Ascending aorta (tissue), 2 donors: Measurements from ENCODE around the gene MTG1. TPM values are rescaled to one million over a fixed set of nuclear protein-coding genes. Genes with fewer than 3 reads are reported as not detected.

ENCODE experiments used
- DNase-seq, 2 donors: peaks; one replicate each; pipeline ENCODE4 v3.0.0-alpha.2; 2019; ENCODE audit warnings: low spot score in 2 of 2
- H3K27ac ChIP-seq, 2 donors: fragments of 200-600 bp; sonication (generic); one replicate each; pipeline ENCODE4 v1.5.1; 2016 to 2017; ENCODE audit warnings: mild to moderate bottlenecking in 1 of 2
- H3K27me3 ChIP-seq: fragments of 200-600 bp; sonication (generic); one replicate; pipeline ENCODE4 v1.5.1; 2017
- H3K36me3 ChIP-seq, 2 donors: fragments of 200-600 bp; sonication (generic); one replicate each; pipeline ENCODE4 v1.5.1; 2016
- H3K4me1 ChIP-seq, 2 donors: fragments of 200-600 bp; sonication (generic); one replicate each; pipeline ENCODE4 v1.5.1; 2016 to 2017; ENCODE audit warnings: mild to moderate bottlenecking in 1 of 2
- H3K4me3 ChIP-seq, 2 donors: fragments of 200-600 bp; sonication (generic); one replicate each; pipeline ENCODE4 v1.5.1; 2016 to 2017; ENCODE audit warnings: mild to moderate bottlenecking in 1 of 2
- H3K9me3 ChIP-seq, 2 donors: fragments of 200-600 bp; sonication (generic); one replicate each; pipeline ENCODE4 v1.5.1; 2016
- CTCF ChIP-seq, 3 experiments: fragments of 200-600 bp in 2 of 3; fragments of 450-650 bp in 1 of 3; sonication (generic) in 2 of 3; IDR thresholded peaks; one replicate each; pipeline ENCODE4 v1.5.1; 2016 to 2019; ENCODE audit warnings: antibody characterized with exemption in 3 of 3, mild to moderate bottlenecking in 1 of 3, moderate library complexity in 1 of 3
- intact Hi-C: fragments of 100-400 bp; cut with DNase I; formaldehyde crosslinking; loops from one replicate; pipeline ENCODE4 v1.15.1; 2023
- total RNA-seq: library from RNA; depleted of rRNA; stranded (reverse); fragments of >200 nt; gene quantifications from one replicate; pipeline ENCODE4 v1.1.0, GENCODE V29; 2016

MTG1 gene
- total RNA-seq, 1 donor from 2014 or later: 37.8 TPM

- no peak for TF ChIP-seq CTCF (IDR thresholded peaks at IDR 0.05)
- peak in 1 of 2 donors; percentile 79 for DNase-seq
- intact Hi-C loops: loop anchor here (1.0 to 10.0 kb wide), 5 partner anchors 16 to 1476 kb away; partner anchors contain the start of genes LRRC27, MTG1, PPP2R2D and STK32C
Observed at GRCh38 chr10:133378251-133379096, 15.5 kb upstream of the MTG1 start.

GRCh38 chr10:133379152-133379800, 14.7 kb upstream of the MTG1 start, which contains the start of gene PAOX:
Gene PAOX, plus strand, starts transcription at chr10:133379262. Its CDS starts 55 bp downstream, at chr10:133379317.
- H3K9me3 ChIP-seq: no peaks in the 10 kb centered on the region
- no peaks in the 10 kb centered on the region for H3K27me3 ChIP-seq
- TF ChIP-seq CTCF (IDR thresholded peaks at IDR 0.05): no peak
- H3K36me3 ChIP-seq: no peaks in the 10 kb centered on the region
- peak in 1 of 2 donors; percentile 80 for DNase-seq
- peak within 1 kb of the TSS; percentile 87 to 98 for H3K4me3 ChIP-seq
- peak within 1 kb of the TSS; percentile 61 to 82 for H3K27ac ChIP-seq
- peaks cover 4 to 10% of the 10 kb centered on the region in 2 donors for H3K4me1 ChIP-seq
- intact Hi-C loops: loop anchor here (1.0 to 10.0 kb wide), 5 partner anchors 15 to 1477 kb away; partner anchors contain the start of genes LRRC27, MTG1, PPP2R2D and STK32C

More at GRCh38 chr10:133378251-133379096, 15.5 kb upstream of the MTG1 start:
- no peaks in the 10 kb centered on the region for H3K36me3 ChIP-seq
- peaks cover 4 to 13% of the 10 kb centered on the region in 2 donors for H3K4me1 ChIP-seq
- no peaks in the 10 kb centered on the region for H3K27me3 ChIP-seq
- H3K27ac ChIP-seq: peak overlapping the region; percentile 61 to 82
- H3K9me3 ChIP-seq: no peaks in the 10 kb centered on the region
- H3K4me3 ChIP-seq: peak overlapping the region; percentile 87 to 98

GRCh38 chr10:133379801-133380666, 13.9 kb upstream of the MTG1 start:
- Histone ChIP-seq H3K9me3 (no peaks in the 10 kb centered on the region), H3K27ac (peak overlapping the region; percentile 35 to 73), H3K4me3 (peak overlapping the region; percentile 87 to 98), H3K36me3 (no peaks in the 10 kb centered on the region), H3K4me1 (peaks cover 4 to 10% of the 10 kb centered on the region in 2 donors), H3K27me3 (no peaks in the 10 kb centered on the region)
- no peak for TF ChIP-seq CTCF (IDR thresholded peaks at IDR 0.05)
- intact Hi-C loops: loop anchor here (1.0 to 10.0 kb wide), 5 partner anchors 14 to 1478 kb away; partner anchors contain the start of genes LRRC27, MTG1, PPP2R2D and STK32C
- no peak for DNase-seq

- intact Hi-C loops: no loop called here
- no peak for DNase-seq
- TF ChIP-seq CTCF (IDR thresholded peaks at IDR 0.05): no peak
- Histone ChIP-seq H3K4me1 (peaks cover 4 to 10% of the 10 kb centered on the region in 2 donors), H3K27me3 (no peaks in the 10 kb centered on the region), H3K9me3 (no peaks in the 10 kb centered on the region), H3K36me3 (no peaks in the 10 kb centered on the region), H3K27ac (no peak overlapping the region), H3K4me3 (no peak overlapping the region)
Observed at GRCh38 chr10:133381036-133381435, 12.9 kb upstream of the MTG1 start.

- TF ChIP-seq CTCF (IDR thresholded peaks at IDR 0.05): no peak
- H3K4me1 ChIP-seq: peaks cover 0 to 6% of the 10 kb centered on the region in 2 donors
- no peaks in the 10 kb centered on the region for H3K9me3 ChIP-seq
- no peak overlapping the region for H3K4me3 ChIP-seq
- no peak for DNase-seq
- intact Hi-C loops: no loop called here
- no peaks in the 10 kb centered on the region for H3K36me3 ChIP-seq
- no peaks in the 10 kb centered on the region for H3K27me3 ChIP-seq
- no peak overlapping the region for H3K27ac ChIP-seq
Observed at GRCh38 chr10:133383551-133383950, 10.4 kb upstream of the MTG1 start.
